Measurements from ENCODE around the gene NFATC3.

DNA sequence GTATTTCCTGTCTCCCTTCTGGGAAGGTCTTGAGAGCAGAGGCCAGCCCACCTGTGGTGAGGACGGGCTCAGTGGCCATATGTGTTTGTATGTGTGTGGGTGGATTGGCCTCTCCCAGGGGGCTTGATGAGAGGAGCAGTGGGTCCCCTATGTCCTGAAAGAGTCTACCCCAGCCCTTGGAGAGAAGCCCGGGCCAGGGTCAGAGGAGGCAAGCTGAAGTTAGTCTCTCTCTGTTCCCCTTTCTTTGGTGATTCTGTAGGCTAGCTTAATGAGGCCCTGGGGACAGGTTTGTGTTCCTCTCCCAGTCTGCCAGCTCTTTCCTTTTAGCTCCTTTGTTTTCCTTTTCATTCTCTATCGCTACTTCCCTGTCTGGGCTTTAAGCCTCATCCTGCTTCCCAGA, 23.8 kb upstream of the NFATC3 start:
- TF ChIP-seq, protein P1, sequence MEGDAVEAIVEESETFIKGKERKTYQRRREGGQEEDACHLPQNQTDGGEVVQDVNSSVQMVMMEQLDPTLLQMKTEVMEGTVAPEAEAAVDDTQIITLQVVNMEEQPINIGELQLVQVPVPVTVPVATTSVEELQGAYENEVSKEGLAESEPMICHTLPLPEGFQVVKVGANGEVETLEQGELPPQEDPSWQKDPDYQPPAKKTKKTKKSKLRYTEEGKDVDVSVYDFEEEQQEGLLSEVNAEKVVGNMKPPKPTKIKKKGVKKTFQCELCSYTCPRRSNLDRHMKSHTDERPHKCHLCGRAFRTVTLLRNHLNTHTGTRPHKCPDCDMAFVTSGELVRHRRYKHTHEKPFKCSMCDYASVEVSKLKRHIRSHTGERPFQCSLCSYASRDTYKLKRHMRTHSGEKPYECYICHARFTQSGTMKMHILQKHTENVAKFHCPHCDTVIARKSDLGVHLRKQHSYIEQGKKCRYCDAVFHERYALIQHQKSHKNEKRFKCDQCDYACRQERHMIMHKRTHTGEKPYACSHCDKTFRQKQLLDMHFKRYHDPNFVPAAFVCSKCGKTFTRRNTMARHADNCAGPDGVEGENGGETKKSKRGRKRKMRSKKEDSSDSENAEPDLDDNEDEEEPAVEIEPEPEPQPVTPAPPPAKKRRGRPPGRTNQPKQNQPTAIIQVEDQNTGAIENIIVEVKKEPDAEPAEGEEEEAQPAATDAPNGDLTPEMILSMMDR (IDR thresholded peaks at IDR 0.05) = no peak
- TF ChIP-seq POLR2A (IDR thresholded peaks at IDR 0.05) = no peak

Measured in uterus (tissue), 2 donors.